MM.1S (cell line): ENCODE data around the gene PAPPA.

Experiments used
- DNase-seq: peaks from one replicate; pipeline ENCODE4 v3.0.0-alpha.2; 2015
- H2AFZ ChIP-seq: fragments of 300-600 bp; sonication (generic); 2 replicates; pipeline ENCODE4 v1.6.0; 2016; ENCODE audit warnings: antibody characterized with exemption, low read length
- H3F3A ChIP-seq: fragments of 300-600 bp; sonication (generic); 2 replicates; pipeline ENCODE4 v1.6.1; 2016; ENCODE audit warnings: mild to moderate bottlenecking, antibody characterized with exemption, low read length, moderate library complexity, mixed read lengths; ENCODE audit not compliant: insufficient read depth
- H3K27ac ChIP-seq: fragments of 300-600 bp; sonication (generic); 2 replicates; pipeline ENCODE4 v1.5.1; 2016; ENCODE audit warnings: mild to moderate bottlenecking, low read length
- H3K27me3 ChIP-seq: fragments of 300-600 bp; sonication (generic); replicated peaks from 2 replicates; pipeline ENCODE4 v1.6.0; 2016; ENCODE audit warnings: low read length; ENCODE audit not compliant: insufficient read depth
- H3K36me3 ChIP-seq: fragments of 300-600 bp; sonication (generic); replicated peaks from 2 replicates; pipeline ENCODE4 v1.6.1; 2016; ENCODE audit warnings: mild to moderate bottlenecking, low read length, mixed read lengths; ENCODE audit not compliant: insufficient read depth
- H3K4me1 ChIP-seq: fragments of 300-600 bp; sonication (generic); 2 replicates; pipeline ENCODE4 v1.6.1; 2016; ENCODE audit warnings: low read length, mixed read lengths
- H3K4me2 ChIP-seq: fragments of 300-600 bp; sonication (generic); 2 replicates; pipeline ENCODE4 v1.6.0; 2016; ENCODE audit warnings: low read depth, low read length
- H3K4me3 ChIP-seq: fragments of 300-600 bp; sonication (generic); 2 replicates; pipeline ENCODE4 v1.5.1; 2016; ENCODE audit warnings: low read length, mixed read lengths
- H3K79me2 ChIP-seq: fragments of 300-600 bp; sonication (generic); 2 replicates; pipeline ENCODE4 v1.6.1; 2016; ENCODE audit warnings: mixed run types, low read length, mixed read lengths
- H3K9ac ChIP-seq: fragments of 300-600 bp; sonication (generic); 2 replicates; pipeline ENCODE4 v1.6.1; 2016; ENCODE audit warnings: low read length, mixed read lengths
- H3K9me2 ChIP-seq: fragments of 300-600 bp; sonication (generic); replicated peaks from 2 replicates; pipeline ENCODE4 v1.6.1; 2016; ENCODE audit warnings: mild to moderate bottlenecking, low read length, mixed read lengths; ENCODE audit not compliant: insufficient read depth
- H3K9me3 ChIP-seq: fragments of 300-600 bp; sonication (generic); replicated peaks from 2 replicates; pipeline ENCODE4 v1.6.1; 2016; ENCODE audit warnings: mild to moderate bottlenecking, low read length, mixed read lengths; ENCODE audit not compliant: insufficient read depth
- H4K20me1 ChIP-seq: fragments of 300-600 bp; sonication (generic); 2 replicates; pipeline ENCODE4 v1.6.1; 2016; ENCODE audit warnings: mild to moderate bottlenecking, low read length, moderate library complexity, mixed read lengths; ENCODE audit not compliant: insufficient read depth
- EZH2 ChIP-seq: fragments of 300-600 bp; sonication (generic); optimal IDR thresholded peaks from 2 replicates; pipeline ENCODE3; 2017; ENCODE audit warnings: low read depth, mild to moderate bottlenecking, antibody characterized with exemption, low read length, mixed read lengths
- EZH2phosphoT487 ChIP-seq: fragments of 300-600 bp; sonication (generic); IDR thresholded peaks from 2 replicates; pipeline ENCODE4 v1.6.1; 2018; ENCODE audit warnings: antibody characterized with exemption, low read length
- TF ChIP-seq, protein P1 (sequence below): fragments of 300-600 bp; sonication (generic); IDR thresholded peaks from 2 replicates; pipeline ENCODE4 v1.5.1; 2016; ENCODE audit warnings: antibody characterized with exemption, low read length, mixed read lengths

The PAPPA gene

DNA sequence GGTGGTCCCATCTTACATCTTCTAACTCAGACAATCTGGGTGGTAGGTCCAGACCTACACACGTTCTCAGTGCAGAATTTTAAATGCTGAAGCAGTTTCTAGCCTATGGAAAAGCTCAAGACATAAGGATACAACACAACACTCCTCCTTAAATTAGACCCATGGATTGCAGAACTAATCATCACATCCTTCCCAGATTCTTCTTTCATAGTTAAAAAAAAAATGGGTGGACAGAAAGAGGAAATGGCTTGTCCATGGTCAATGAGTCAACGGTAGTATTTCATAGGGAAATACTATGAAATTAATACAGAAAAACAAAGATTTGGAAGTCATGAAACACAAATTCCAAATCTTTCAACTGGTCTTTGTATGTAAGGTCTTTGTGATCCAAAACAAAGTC, 106.9 kb downstream of the PAPPA start:
- H3K9me2 ChIP-seq = no peaks in the 10 kb centered on the region
- DNase-seq = no peak
- no peaks in the 10 kb centered on the region for H3K36me3 ChIP-seq
- TF ChIP-seq EZH2 (no peak), EZH2phosphoT487 (no peak)
- TF ChIP-seq, protein P1, sequence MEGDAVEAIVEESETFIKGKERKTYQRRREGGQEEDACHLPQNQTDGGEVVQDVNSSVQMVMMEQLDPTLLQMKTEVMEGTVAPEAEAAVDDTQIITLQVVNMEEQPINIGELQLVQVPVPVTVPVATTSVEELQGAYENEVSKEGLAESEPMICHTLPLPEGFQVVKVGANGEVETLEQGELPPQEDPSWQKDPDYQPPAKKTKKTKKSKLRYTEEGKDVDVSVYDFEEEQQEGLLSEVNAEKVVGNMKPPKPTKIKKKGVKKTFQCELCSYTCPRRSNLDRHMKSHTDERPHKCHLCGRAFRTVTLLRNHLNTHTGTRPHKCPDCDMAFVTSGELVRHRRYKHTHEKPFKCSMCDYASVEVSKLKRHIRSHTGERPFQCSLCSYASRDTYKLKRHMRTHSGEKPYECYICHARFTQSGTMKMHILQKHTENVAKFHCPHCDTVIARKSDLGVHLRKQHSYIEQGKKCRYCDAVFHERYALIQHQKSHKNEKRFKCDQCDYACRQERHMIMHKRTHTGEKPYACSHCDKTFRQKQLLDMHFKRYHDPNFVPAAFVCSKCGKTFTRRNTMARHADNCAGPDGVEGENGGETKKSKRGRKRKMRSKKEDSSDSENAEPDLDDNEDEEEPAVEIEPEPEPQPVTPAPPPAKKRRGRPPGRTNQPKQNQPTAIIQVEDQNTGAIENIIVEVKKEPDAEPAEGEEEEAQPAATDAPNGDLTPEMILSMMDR = no peak
- H3K27ac ChIP-seq = no peak overlapping the region
- no peak overlapping the region for H2AFZ ChIP-seq
- H3F3A ChIP-seq = no peaks in the 10 kb centered on the region
- no peaks in the 10 kb centered on the region for H3K27me3 ChIP-seq
- no peaks in the 10 kb centered on the region for H3K79me2 ChIP-seq
- no peak overlapping the region for H3K9ac ChIP-seq
- no peaks in the 10 kb centered on the region for H4K20me1 ChIP-seq
- H3K4me3 ChIP-seq = no peak overlapping the region
- no peaks in the 10 kb centered on the region for H3K4me1 ChIP-seq
- H3K9me3 ChIP-seq = no peaks in the 10 kb centered on the region; the same call in 1 of the 2 replicates
- no peak overlapping the region for H3K4me2 ChIP-seq

DNA sequence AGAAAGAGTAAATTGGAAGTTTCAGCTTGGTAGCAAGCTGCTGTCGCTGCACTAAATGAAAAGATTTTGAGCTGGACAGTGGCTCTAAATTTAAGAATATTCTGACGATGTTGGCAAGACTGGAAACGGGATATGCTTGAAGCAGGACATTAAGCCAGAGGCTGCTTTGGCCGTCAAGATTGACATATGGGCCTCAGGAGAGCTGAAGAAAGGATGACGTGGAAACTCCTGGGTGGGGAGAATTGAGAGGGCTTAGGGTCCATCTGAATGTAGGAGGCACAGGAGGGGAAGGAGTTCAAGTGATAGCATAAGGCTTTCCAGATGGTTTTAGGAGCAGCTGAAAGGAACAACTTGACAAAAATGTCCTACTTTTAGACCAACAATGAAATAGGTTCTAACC, 108.9 kb downstream of the PAPPA start:
- no peaks in the 10 kb centered on the region for H3K79me2 ChIP-seq
- H3K4me2 ChIP-seq = no peak overlapping the region
- no peaks in the 10 kb centered on the region for H3F3A ChIP-seq
- no peak for DNase-seq
- H4K20me1 ChIP-seq = no peaks in the 10 kb centered on the region
- no peak overlapping the region for H2AFZ ChIP-seq
- no peaks in the 10 kb centered on the region for H3K36me3 ChIP-seq
- no peak overlapping the region for H3K4me3 ChIP-seq
- no peak overlapping the region for H3K9ac ChIP-seq
- H3K9me2 ChIP-seq = no peaks in the 10 kb centered on the region
- no peaks in the 10 kb centered on the region for H3K9me3 ChIP-seq
- H3K4me1 ChIP-seq = no peaks in the 10 kb centered on the region
- H3K27ac ChIP-seq = no peak overlapping the region
- TF ChIP-seq EZH2phosphoT487 = no peak
- no peak for TF ChIP-seq EZH2
- TF ChIP-seq, protein P1 = no peak
- H3K27me3 ChIP-seq = no peaks in the 10 kb centered on the region

DNA sequence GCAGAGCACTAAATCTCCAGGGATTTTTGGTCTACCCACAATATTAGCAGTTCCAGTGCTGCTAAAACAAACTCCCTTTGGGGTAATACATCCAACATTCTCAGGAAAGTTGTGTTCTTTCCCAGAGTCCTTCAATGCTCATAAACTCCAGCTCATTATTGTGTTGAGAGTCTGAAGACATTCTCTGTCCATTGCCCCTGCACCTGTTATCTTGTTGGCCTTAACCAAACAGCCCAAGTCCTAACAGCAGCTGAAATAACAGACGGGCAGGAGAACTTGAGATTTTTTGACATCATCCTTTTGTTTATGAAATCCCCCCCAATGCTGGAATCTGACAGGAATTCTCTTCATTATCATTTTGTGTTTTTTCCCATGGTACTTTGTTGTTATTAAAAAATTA, 110.8 kb downstream of the PAPPA start:
- no peaks in the 10 kb centered on the region for H3K4me1 ChIP-seq
- no peaks in the 10 kb centered on the region for H4K20me1 ChIP-seq
- no peak overlapping the region for H3K4me3 ChIP-seq
- H3K4me2 ChIP-seq = no peak overlapping the region
- no peaks in the 10 kb centered on the region for H3K9me3 ChIP-seq
- H3K36me3 ChIP-seq = no peaks in the 10 kb centered on the region
- no peaks in the 10 kb centered on the region for H3K79me2 ChIP-seq
- no peak overlapping the region for H3K9ac ChIP-seq
- no peak overlapping the region for H2AFZ ChIP-seq
- H3K9me2 ChIP-seq = no peaks in the 10 kb centered on the region
- TF ChIP-seq EZH2 = no peak
- TF ChIP-seq EZH2phosphoT487 = no peak
- TF ChIP-seq, protein P1 = no peak
- no peak overlapping the region for H3K27ac ChIP-seq
- no peaks in the 10 kb centered on the region for H3K27me3 ChIP-seq
- DNase-seq = no peak
- H3F3A ChIP-seq = no peaks in the 10 kb centered on the region
